Measurements from ENCODE around the gene LTBP1.

DNA sequence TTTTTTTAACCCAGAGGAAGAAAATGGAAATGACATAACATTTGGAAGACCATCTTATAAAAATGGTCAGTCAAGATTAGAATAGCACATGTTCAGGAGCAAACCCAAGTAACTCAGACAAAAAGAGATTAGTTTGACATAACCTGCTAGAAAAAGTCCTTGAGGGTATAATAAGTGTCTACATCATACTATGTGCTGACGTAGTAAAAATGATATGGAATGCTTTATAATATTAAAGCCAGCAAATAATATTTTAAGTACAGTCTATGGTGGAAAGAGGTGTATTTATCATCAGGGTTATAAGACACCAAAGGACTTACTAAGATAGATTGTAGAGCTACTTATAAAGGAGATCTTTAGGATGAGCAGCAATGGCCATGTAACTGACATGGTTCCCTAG is 169.0 kb downstream of the LTBP1 start:
- TF ChIP-seq, protein P1, sequence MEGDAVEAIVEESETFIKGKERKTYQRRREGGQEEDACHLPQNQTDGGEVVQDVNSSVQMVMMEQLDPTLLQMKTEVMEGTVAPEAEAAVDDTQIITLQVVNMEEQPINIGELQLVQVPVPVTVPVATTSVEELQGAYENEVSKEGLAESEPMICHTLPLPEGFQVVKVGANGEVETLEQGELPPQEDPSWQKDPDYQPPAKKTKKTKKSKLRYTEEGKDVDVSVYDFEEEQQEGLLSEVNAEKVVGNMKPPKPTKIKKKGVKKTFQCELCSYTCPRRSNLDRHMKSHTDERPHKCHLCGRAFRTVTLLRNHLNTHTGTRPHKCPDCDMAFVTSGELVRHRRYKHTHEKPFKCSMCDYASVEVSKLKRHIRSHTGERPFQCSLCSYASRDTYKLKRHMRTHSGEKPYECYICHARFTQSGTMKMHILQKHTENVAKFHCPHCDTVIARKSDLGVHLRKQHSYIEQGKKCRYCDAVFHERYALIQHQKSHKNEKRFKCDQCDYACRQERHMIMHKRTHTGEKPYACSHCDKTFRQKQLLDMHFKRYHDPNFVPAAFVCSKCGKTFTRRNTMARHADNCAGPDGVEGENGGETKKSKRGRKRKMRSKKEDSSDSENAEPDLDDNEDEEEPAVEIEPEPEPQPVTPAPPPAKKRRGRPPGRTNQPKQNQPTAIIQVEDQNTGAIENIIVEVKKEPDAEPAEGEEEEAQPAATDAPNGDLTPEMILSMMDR (IDR thresholded peaks at IDR 0.05; ENCODE audit: low read depth, low read length, missing input control) = no peak
- TF ChIP-seq, protein P2, sequence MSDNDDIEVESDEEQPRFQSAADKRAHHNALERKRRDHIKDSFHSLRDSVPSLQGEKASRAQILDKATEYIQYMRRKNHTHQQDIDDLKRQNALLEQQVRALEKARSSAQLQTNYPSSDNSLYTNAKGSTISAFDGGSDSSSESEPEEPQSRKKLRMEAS (IDR thresholded peaks at IDR 0.05) = no peak
- TF ChIP-seq TAF1 (conservative IDR thresholded peaks at IDR 0.05) (no peak), YY1 (IDR thresholded peaks at IDR 0.05) (no peak), RAD21 (IDR thresholded peaks at IDR 0.05) (no peak), JUND (IDR thresholded peaks at IDR 0.05) (no peak), FOXA1 (IDR thresholded peaks at IDR 0.05) (no peak), SP1 (IDR thresholded peaks at IDR 0.05) (no peak), EGR1 (IDR thresholded peaks at IDR 0.05; ENCODE audit: low read depth in 2 of 2) (no peak), NR2F2 (IDR thresholded peaks at IDR 0.05) (no peak)
- TF ChIP-seq, protein P3, sequence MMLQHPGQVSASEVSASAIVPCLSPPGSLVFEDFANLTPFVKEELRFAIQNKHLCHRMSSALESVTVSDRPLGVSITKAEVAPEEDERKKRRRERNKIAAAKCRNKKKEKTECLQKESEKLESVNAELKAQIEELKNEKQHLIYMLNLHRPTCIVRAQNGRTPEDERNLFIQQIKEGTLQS (IDR thresholded peaks at IDR 0.05) = no peak
- TF ChIP-seq, protein P4, sequence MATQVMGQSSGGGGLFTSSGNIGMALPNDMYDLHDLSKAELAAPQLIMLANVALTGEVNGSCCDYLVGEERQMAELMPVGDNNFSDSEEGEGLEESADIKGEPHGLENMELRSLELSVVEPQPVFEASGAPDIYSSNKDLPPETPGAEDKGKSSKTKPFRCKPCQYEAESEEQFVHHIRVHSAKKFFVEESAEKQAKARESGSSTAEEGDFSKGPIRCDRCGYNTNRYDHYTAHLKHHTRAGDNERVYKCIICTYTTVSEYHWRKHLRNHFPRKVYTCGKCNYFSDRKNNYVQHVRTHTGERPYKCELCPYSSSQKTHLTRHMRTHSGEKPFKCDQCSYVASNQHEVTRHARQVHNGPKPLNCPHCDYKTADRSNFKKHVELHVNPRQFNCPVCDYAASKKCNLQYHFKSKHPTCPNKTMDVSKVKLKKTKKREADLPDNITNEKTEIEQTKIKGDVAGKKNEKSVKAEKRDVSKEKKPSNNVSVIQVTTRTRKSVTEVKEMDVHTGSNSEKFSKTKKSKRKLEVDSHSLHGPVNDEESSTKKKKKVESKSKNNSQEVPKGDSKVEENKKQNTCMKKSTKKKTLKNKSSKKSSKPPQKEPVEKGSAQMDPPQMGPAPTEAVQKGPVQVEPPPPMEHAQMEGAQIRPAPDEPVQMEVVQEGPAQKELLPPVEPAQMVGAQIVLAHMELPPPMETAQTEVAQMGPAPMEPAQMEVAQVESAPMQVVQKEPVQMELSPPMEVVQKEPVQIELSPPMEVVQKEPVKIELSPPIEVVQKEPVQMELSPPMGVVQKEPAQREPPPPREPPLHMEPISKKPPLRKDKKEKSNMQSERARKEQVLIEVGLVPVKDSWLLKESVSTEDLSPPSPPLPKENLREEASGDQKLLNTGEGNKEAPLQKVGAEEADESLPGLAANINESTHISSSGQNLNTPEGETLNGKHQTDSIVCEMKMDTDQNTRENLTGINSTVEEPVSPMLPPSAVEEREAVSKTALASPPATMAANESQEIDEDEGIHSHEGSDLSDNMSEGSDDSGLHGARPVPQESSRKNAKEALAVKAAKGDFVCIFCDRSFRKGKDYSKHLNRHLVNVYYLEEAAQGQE (IDR thresholded peaks at IDR 0.05) = no peak

Data from liver (tissue), 3 donors.